ENCODE results near the gene CDH4.

CDH4 gene

GRCh38 chr20:61301711-61302525 lies 49.9 kb downstream of the CDH4 start:
- no peak for DNase-seq (ENCODE audit: low spot score)

DNA sequence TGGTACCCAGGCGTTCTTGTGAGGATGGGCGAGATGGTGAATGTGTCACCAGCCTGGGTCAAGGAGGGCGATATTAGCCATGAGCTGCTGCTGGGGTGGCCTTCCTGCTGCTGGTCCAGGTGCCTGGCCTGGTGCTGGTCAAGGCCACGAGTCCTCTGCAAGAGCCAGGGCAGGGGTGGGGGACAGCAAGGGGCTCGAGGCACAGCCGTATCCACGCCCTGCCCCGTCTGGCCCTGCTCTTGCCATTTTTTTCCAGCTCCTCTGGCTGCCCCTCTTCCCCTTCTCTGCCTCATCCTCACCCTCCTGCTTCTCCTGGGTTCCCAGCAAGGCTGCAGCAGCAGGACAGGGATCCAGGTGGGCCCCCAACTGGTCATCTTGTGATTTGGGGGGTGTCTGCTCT lies 51.2 kb downstream of the CDH4 start:
- no peak for DNase-seq (ENCODE audit: low spot score)

- no peak for DNase-seq (ENCODE audit: low spot score)
Observed at GRCh38 chr20:61303675-61304074, 51.6 kb downstream of the CDH4 start.

- no peak for DNase-seq (ENCODE audit: low spot score)
Observed at GRCh38 chr20:61304750-61305149, 52.7 kb downstream of the CDH4 start.

GRCh38 chr20:61306937-61307475 lies 54.9 kb downstream of the CDH4 start:
- no peak for DNase-seq (ENCODE audit: low spot score)

DNA sequence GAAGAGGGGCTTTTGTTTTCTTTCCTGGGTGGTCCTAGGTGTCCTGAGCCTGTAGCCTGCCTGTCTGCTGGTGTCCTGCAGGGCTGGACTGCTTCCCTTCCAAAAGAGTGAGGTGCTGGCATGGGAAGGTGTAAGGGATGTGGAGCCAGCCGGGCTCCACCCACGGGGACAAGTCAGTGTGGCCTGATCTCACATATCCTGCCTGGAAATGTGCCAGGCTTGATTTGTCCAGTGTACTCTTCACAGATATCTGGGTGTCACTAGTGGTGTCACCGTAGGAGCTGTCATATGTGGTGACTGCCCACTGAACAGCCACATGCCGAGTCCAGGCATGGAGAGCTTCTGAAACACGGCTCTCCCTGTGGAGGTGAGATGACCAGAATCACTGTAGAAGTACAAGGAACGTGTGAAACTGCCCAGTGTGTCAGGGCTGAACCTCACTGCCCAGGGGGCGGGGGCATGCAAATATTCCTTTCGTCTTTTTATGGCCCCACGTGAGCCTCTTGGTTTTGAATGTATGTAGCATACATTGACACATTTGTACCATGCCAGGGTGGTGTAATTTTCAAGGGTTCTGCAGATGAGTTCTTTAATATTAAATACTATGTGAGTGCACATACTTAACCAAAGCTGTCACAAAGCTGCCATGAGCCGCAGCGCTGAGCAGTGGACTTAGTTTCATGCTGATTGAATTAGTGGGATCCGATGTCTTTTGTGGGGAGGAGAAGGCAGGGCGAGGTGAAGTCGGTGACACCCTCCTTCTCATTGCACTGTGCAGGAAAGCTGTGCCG lies 55.8 kb downstream of the CDH4 start:
- DNase-seq (ENCODE audit: low spot score) = no peak

GRCh38 chr20:61308477-61308774 lies 56.4 kb downstream of the CDH4 start:
- DNase-seq (ENCODE audit: low spot score) = no peak

DNA sequence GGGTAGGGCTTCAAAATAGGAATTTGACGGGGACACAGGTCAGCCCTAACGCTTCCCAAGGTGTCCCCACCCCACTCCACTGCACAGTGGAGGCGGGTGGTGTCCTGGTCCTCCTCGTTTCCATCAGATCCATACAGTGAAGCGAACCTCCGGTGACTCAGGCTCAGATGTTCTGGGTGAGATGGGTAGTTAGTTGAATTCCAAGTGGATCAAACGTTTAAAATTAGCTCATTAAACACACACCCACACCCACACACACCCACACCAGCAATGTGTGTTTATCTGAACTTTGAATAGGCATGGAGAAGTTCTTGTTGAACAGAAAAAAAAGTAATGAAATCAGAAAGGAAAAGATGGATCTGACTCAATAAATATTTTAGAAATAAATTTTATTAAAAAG lies 58.9 kb downstream of the CDH4 start:
- no peak for DNase-seq (ENCODE audit: low spot score)

DNA sequence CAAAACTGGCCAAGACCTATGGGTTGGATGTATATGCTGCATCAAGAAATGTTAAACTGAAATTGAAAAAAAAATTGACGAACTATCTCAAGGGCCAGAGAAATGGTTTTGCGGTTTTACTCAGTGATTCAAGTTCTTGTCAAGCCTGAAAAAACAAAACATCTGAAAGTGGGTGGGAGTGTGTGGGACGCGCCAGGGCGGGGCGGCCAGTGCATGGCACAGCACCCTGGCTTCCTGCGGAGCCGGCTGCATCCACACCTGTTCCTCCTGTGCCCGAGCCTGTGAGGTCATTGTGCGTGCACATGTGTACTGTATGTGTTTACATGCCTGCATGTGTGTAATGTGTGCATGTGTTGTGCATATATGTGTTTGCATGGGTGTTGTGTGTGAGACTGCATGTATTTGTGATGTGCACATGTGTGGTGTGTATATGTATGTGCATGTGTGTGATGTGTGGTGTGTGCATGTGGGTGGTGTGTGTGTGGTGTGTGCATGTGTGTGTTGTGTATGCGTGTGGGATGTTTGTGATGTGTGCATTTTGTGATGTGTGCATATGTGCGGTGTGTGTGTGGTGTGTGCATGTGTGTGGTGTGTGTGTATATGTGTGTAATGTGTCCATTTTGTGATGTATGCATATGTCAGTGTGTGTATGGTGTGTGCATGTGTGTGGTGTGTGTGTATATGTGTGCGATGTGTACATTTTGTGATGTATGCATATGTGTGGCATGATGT lies 59.8 kb downstream of the CDH4 start:
- no peak for DNase-seq (ENCODE audit: low spot score)

DNA sequence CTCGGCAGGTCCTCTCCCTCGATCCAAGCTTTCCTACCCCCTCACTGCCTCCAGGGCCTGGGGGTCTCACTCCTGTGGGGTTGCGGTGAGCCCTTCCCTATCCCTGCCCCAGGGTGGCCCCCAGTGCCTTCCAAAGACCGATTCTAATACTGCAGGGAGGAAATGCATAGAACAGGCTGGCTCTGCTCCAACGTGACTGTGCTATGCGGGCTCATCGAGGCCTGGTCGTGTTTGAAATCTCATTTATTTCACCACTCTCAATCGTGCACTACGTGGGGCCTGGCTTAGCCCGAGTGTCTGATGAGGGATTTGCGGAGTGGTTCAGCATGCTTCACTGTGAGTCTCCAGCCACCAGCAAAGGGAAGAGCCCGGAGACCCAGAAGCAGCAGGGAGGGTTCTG lies 60.9 kb downstream of the CDH4 start:
- DNase-seq (ENCODE audit: low spot score) = no peak

DNA sequence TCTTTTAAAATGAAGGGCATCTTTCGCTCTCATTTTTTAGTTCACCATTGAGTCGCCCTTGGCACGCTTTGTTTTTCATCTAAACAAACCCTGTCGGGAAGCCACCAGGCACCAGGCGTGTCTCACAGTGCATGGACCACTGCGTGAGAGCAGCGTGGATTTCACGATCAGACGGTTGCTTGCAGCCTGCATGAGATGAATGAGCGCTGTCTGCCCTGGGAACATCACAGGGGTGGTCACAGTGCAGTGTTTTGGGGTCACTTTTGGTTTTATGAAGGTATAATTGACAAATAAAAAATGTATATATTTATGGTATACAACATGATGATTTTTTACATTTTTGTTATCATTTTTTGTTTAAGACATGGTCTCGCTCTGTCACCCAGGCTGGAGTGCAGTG lies 61.3 kb downstream of the CDH4 start:
- no peak for DNase-seq (ENCODE audit: low spot score)

- no peak for DNase-seq (ENCODE audit: low spot score)
Observed at GRCh38 chr20:61314326-61315010, 62.4 kb downstream of the CDH4 start.

GRCh38 chr20:61315319-61315718 lies 63.3 kb downstream of the CDH4 start:
- DNase-seq (ENCODE audit: low spot score) = no peak

- no peak for DNase-seq (ENCODE audit: low spot score)
Observed at GRCh38 chr20:61316346-61316745, 64.3 kb downstream of the CDH4 start.

DNA sequence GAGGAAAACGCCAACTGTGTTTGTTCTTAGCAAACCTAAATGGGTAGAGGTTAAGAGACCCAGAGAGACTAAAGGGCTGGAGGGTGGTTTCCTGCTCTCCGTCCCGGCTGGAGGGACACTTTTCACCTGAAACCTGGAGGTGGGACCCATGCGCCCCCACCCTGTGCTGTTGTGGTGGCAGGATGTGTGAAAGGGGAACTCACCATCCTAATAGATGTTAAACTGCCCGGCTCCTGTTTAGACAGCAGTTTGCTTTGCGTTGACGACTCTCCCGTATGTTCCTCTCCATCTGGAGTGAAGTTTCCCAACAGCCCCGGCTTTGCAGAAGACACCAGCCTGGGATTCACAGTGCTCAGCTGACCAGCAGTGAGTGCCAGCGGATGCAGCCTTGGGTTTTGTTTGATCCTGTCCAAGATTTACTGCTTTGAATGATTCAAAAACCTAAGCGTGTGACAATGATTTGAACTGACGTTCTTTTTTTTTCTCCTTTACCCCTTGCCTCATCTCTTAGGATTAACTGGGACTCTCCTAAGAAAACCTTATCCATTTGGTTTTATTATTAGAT lies 66.0 kb downstream of the CDH4 start:
- DNase-seq (ENCODE audit: low spot score) = no peak

DNA sequence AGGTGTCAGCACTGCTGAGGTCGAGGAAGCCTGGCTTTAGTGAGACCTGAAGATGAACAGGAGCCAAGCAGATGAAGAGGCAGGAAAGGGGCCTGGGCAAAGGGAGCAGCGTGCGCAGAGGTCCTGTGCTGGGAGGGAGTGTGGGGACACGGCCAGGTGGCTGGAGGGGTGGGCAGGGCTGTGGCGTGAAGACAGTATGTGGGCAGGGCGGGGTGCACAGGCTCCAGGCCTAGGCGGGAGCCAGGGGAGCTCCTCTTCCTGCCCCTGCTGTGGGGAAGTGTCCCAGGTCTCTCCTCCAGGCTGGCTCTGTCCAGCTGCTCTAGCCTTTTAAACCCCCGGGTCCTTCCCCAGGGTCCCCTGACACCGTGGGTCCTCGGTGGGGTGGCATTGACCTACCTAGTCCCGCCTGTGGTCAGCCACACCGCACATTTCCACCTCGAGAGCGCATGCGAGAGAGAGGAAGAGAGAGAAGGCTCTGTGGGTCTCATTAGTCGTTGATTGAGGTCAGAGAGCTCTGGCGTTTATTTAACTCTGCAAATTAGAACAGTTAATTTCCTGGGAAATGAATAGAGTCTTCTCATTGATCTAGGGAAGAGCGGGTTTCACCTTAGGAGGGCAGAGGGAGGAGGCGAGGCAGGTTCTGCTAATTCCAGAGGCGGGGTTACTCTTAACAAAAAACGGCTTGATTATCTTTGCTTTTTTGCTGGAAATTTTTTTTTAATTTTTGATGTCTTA lies 68.8 kb downstream of the CDH4 start:
- no peak for DNase-seq (ENCODE audit: low spot score)

GRCh38 chr20:61321481-61321880 lies 69.4 kb downstream of the CDH4 start:
- DNase-seq (ENCODE audit: low spot score) = no peak

DNA sequence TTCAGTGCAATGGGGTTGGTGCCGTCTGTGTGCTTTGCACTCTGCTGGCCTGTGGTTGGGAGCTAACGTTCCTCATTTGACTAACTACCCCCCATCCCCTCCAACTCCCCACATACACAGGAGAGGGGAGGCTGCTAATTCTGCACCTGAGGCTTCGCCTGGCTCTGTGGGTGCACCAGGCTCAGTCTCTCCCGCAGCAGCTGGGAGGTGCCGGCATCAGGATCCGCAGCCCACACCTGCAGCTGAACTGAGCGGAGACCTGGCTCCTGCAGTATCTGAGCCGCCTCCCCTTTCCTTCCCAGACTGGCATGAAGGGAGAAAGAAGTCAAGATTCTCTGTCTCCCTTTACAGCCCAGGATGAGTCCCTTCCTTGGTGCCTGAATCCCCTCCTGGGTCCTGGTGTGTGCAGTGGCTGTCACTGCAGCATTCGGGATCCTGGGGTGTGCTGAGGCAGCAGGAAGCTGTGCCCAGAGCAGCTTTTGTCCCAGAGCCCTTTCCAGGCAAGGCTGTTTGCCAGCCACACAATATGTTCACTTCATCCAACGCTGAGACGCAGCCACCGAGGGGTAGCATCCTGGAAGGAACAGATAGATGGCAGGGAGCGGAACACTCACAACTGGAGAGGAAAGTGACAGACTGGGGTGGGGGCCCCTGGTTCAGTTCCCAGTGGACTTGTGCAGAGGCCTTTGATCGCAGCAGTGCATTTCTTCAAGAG lies 70.2 kb downstream of the CDH4 start:
- DNase-seq (ENCODE audit: low spot score) = no peak

- DNase-seq (ENCODE audit: low spot score) = no peak
Observed at GRCh38 chr20:61324906-61325305, 72.8 kb downstream of the CDH4 start.

DNA sequence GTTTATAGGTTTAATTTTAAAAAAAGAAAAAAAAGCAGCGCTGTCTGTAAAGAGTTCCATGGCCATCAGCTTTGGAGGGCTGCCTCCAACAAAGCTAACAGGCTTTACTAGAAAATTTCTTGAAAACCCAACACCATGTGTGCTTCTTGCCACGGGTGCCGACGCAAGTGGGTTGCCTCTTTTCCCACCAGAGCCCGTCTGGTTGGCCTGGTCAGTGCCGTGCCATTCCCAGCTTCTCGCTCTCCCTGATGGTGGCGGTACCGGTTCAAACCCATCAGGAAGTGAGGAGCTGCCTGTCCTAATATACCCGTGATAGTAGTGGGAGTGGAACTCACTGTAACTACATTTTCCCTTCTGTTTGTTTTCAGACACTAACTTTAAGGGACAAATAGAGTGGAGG lies 73.7 kb downstream of the CDH4 start:
- no peak for DNase-seq (ENCODE audit: low spot score)
